DMS153 (cell line): ENCODE measurements around the gene PLXND1.

ENCODE experiments used
- DNase-seq: peaks from one replicate; lab custom pipeline; 2025; lab: John Stamatoyannopoulos, UW

PLXND1 gene

GRCh38 chr3:129602309-129602708, 4.2 kb downstream of the PLXND1 start:
- DNase-seq: peak; percentile 30

GRCh38 chr3:129601713-129602112, 4.8 kb downstream of the PLXND1 start:
- DNase-seq: no peak

GRCh38 chr3:129600348-129600747, 6.1 kb downstream of the PLXND1 start:
- DNase-seq: no peak

DNA sequence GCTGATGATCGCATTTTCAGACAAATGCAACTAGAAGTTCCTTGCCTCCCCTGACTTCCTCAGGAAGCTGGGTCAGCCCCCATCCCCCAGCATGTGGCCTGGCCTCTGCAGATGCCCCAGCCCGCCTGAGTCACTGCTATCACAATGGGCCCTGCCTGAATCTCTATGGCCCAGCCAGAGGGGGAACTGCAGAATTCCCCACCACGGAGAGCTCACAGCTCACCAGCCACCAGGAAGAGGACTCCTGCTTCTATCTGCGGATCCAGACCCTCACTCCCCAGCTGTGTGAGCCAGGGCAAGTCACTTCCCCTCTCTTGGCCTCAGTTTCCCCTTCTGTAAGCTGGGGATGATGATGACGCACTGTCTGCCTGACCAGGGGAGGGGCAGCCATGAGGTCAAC, 6.9 kb downstream of the PLXND1 start:
- no peak for DNase-seq

DNA sequence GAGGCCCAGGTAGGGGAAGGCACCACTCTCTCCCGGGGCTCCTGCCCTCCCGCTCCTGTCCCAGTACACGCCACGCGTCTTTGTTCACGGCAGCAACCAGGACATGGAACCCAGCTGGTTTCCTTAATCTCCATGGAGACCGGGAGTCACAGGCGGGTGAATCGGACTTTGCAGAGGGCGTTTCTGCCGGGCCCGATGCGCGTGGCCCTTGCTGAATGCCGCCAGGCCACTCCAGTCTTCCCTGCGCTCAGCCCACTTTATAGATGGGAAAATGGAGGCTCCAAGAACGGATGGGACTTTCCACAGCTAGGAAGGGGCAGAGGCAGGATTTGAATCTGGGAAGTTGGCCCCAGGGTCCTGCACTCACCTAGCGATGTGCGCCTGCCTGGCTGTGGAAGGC, 7.4 kb downstream of the PLXND1 start:
- DNase-seq: no peak

DNA sequence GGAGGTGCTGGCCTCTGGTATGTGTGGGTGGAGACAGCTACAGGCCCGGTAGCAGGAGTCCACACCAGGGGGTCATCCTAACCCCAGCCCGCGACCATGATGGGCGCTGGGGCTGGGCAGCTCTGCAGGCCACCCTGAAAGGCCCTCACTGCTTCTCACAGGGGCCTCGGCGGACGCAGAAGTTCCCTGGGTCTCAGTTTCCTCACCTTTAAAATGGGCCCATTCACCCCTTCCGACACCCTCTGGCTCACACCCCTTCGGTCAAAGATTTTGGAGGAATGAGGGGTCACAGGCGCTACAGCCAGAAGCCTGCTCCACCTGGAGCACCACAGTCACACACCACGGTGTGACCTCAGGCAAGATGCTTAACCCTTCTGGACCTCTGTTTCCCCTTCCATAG, 8.0 kb downstream of the PLXND1 start:
- DNase-seq: no peak

GRCh38 chr3:129598000-129598381, 8.5 kb downstream of the PLXND1 start:
- DNase-seq: no peak

DNA sequence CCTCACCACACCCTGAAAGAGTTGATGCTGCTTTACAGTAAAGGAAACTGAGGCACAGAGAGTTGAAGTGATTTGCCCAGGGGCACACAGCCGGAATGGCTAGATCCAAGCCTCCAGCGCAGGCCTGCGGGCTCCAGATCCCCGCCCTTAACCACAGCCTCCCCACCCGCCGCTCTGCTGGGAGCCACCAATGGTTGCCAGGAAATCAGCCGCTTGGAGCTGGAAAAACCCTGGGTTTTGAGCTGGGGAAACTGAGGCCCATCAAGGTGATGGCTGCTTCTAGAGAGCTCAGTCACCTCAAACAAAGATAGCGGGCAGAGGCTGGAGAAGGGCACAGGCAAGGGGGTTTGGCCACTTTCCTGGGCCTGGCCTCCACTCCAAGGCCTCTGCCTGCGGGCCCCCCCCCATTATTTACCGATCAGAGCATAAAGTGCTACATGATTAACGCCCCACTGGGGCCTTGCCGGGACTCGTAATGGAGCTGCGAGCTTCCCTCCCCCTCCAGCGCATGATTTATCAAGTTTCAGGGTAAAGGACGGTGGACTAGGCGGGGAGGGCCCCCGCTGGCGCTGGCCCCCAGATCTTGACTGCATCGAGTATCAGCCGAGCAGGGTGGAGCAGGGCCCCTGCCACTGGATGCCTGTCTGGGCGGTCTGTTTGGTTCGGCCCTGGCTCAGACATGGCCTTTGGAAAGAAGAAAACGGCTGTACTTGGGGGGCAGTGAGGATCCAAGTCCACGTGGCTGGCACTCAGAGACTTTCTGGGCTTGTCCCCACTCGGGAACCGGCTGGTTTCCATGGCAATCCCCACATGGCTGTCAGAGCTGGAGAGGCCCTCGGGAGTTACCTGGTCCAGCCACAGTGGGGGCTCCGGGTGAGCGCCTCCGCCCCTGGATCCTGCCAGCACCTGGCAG, 9.1 kb downstream of the PLXND1 start:
- DNase-seq: peak; percentile 45

DNA sequence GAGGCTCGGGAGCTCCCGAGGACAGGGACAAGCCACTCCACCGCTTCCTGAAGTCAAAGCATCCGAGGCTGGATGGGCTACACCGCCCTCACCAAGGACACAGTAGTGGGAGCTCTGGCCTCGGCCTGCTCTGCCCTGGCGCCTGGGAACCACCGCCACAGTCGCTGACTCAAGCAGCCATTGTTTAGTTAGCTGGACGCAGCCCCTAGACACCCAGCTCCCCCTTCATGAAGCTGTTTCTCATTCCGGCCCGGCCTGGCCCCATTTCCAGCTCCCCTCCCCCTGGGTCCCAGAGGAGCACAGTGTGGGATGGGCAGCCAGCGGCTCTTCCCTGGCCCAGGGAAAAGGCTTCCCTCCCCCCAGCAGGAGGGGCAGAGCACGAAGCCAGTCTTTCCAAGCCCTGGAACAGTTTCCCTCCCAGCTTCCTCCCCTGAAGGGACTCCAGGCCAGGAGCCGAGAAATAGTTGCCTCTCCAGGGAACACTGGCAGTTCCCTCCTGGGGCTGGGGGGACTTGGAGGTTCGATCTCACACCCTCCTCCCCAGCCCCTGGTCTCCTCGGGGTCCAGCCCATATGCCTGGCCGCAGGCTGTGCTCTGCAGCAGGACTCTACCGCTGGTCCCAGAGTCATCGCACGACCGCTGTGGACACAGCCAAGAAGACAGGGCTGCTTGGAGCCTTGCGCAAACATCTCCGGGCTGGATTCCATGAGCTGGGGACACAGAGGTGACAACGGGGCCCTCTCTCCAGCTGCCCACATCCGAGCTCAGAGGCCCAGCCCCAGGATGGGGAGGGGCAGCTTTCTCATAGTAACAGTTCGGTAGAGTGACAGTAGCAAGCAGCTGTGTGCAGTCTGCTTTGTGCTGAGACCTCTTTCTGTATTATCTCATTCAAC, 10.0 kb downstream of the PLXND1 start:
- DNase-seq: peak; percentile 61

GRCh38 chr3:129595544-129596193, 10.8 kb downstream of the PLXND1 start:
- no peak for DNase-seq

DNA sequence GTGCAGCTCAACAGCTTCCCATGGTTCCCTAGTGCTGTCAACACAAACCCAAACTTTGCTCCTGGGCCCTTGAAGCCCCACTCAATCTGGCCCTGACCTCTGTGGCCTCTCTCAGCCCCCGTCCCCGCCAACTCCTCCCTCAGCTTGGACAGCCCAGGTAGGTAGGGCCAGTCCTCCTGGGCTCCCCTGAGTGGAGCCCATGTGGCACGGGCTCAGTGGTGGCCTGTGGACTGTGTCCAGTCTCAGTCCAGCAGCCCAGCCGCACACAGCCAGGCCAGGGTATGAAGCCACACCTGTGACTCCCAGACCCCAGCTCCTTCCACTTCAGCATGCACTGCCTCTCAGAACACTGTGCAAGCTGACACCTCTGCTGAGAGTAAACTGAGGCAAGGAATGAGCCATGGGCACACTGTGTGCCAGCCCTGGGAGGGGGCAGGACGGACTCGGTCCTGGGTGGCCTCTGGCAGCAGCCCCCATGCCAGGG, 11.5 kb downstream of the PLXND1 start:
- no peak for DNase-seq

DNA sequence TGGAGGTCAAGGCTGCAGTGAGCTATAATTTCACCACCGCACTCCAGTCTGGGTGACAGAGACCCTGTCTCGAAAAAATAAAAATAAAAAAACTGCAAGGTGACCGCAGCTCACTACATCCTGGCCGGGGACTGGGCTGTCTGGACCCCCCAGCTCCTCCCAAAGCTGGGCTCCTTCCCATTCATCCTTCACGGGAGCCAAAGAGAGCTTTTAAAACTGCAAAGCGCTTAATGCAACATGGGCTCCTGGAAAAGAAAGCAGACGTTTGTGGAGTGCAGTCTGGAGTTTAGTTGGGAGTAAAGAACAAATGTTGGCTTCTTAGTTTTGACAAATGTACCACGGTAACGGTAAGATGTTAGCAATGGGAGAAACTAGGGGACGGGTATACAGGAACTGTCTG, 12.1 kb downstream of the PLXND1 start:
- no peak for DNase-seq

DNA sequence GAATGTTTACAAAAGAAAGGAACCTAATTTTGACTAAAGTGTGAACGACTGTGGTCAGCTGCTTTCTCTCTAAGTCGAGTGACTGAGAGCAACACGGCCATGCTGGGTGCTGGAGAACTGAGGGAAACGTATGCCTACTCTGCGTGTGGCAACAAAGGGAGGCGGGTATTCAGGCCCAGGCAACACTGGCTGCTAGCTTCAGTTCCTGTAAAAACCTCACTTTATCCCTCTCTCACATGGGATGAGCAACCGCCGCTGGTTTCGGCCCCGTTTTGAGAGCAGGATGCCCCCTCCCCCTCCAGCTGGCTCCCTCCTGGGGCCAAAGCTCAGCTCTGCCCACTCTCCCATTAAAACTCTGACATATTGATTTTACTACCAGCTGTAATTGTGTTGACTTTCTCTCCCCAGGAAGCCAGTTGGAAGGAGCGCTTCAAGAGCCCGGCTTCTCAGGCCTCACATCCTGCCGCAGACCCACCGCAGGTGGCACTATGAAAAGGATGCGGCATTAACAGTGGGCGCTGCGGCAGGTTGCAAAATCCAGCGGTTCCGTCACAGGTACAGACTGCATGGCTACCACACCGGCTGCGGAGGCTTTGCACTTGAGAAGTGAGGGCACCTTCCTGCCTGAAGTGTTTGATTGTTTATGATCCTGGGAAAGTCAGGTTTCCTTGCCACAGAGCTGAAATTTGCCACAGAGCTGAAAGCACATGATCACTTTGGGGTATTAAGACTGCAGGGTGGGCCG, 12.7 kb downstream of the PLXND1 start:
- DNase-seq: peak; percentile 98

- no peak for DNase-seq
These were observed 13.3 kb downstream of the PLXND1 start for GRCh38 chr3:129593230-129593594.

GRCh38 chr3:129592381-129593131, 13.9 kb downstream of the PLXND1 start:
- DNase-seq: no peak

DNA sequence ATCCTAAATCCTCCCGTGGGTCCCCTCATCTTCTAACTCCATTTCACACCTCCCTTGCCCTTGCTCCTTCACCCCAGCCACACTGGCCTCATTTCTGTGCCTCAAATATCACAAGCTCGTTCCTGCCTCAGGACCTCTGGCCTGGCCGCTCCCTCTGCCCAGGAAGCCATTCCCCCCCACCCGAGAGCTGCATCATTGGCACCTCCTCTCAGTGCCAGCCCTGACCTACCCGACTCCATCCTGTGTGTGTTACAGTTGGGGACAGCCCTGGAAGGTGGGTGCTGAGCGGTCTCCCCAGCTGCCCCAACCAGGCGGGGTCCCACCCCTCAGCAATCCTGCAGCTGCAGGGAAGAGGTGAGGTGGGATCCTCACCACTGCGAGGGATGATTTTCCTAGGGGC, 14.5 kb downstream of the PLXND1 start:
- no peak for DNase-seq

DNA sequence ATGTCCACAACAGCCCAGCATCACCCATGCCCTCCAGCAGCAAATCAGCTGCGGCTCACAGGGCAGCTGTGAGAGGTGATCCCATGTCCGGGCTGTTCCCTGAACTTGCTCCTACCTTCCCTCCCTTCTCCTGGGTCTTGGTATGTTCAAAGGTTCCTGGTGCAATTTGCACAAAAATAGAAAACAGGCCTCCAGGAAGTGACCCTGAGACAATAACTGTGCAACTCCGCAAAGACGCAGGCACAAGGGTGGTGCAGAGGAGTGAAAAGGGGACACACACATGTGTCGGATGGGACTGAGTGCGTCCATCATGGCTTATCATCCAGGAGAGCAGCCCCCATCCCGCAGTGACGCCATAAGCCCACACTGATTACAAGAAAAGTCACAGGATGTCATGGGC, 16.3 kb downstream of the PLXND1 start:
- DNase-seq: no peak

DNA sequence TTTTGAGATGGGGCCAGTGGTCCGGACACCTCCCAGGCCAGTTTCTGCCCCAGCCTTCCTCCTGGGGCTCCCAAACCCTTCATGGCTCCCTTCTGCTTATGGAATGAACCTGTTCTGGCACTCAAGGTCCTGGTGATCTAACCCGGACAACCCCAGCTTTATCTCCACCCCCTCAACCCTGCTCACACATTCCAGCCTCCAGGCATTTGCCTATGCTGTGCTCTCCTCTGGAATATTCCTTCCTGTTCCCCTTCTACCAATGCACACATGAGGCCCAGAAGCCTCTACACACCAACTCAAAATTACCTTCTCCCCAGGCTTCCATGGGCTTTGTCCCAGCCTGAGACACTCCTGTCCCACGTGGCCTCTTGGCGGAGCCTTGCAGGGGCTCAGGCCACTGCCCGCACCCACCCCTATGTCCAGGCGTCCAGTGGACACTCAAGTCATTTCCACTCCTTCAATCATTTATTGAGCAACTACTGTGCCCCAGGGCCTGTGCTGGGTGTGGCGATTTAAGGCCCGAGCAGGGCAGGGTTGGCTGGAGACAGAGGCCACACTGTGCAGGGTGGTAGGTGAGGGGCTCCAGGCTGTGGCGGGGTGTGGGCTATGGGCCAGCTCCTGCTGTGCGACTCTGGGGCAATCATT, 18.8 kb downstream of the PLXND1 start:
- no peak for DNase-seq

DNA sequence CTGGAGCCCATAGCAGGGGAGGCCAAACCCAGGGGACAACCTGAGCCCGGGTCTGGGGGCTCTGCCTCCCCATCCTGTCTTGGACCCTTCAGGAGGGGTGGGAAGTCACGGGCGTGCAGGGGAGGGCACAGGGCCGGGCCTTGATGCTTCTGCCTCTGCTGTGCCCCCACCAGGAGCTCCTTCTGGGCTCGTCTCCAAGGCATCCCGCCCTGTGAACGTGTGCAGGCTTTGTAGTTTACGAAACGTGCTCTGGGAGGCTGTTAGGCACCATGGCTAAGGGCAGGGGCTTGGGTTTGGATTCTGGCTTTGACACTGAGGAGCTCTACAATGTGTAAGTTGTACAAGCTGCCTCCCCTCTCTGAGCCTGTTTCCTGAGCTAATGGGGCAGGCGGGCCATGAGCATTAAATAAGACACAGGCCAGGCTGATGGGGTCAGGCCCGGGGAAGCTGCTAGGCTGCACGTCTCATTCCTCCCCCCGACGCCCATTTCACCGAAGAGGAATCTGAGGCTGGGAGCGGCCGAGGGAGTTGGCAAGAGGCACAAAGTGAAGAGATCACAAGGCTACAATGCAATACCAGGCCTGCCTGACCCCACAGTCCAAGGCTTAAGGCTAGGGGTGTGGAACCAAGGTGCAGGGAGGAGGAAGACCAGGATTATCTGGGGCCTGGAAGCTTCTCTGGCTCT, 19.6 kb downstream of the PLXND1 start:
- no peak for DNase-seq
